HG03045 (cell line): Measurements from ENCODE around the gene MN1.

ENCODE experiments used
- ATAC-seq: cut with Tn5 transposase; IDR thresholded peaks from one replicate; pipeline ENCODE4 v1.9.1; 2021; ENCODE audit warnings: mild to moderate bottlenecking, moderate library complexity; ENCODE audit not compliant: unreplicated experiment

MN1 gene

GRCh38 chr22:27786291-27786932 lies 15.1 kb downstream of the MN1 start:
- ATAC-seq = no peak

GRCh38 chr22:27785831-27786230 lies 15.7 kb downstream of the MN1 start:
- no peak for ATAC-seq

GRCh38 chr22:27784120-27784475 lies 17.5 kb downstream of the MN1 start:
- no peak for ATAC-seq

GRCh38 chr22:27783436-27784119 lies 18.0 kb downstream of the MN1 start:
- ATAC-seq = no peak

- ATAC-seq = no peak
Measured at GRCh38 chr22:27782088-27782487, 19.5 kb downstream of the MN1 start.

DNA sequence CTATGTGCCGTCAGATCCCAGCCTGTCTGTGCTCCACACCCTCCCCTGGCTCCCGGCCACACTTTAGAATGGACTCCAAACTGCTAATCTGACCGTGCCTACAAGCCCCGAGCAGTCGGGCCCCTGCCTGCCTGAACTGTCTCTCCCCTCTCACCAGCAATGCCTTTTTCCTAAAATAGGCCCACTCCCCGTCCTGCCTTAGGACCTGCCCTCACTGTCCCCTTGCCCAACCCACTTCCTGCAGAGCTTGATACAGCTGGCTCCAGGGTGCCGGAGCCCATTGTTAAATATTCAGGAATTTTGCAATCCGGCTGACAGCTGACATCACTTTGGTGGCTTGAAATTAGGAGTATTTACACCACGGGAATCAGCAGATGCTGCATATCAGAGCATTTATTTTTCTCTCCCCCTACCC lies 21.4 kb downstream of the MN1 start:
- ATAC-seq = no peak

- ATAC-seq = no peak
Measured at GRCh38 chr22:27779643-27780042, 21.9 kb downstream of the MN1 start.

- ATAC-seq = no peak
Measured at GRCh38 chr22:27778294-27779090, 23.1 kb downstream of the MN1 start.

- ATAC-seq = no peak
Measured at GRCh38 chr22:27777128-27777527, 24.4 kb downstream of the MN1 start.

DNA sequence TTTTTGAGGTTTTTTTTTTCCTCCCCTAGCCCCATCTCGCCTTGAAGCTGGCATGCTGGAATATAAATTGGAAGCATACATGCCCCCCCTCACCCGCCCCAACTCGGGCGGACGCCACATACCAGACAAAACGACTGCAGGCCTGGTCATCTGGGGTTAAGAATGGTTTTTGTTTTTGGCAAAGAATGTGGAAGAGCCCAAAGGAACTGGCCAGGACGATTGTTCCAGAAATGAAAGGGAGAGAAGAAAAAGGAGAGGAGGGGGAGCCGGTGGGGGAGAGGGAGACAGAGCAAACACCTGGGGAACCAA lies 25.0 kb downstream of the MN1 start:
- no peak for ATAC-seq

DNA sequence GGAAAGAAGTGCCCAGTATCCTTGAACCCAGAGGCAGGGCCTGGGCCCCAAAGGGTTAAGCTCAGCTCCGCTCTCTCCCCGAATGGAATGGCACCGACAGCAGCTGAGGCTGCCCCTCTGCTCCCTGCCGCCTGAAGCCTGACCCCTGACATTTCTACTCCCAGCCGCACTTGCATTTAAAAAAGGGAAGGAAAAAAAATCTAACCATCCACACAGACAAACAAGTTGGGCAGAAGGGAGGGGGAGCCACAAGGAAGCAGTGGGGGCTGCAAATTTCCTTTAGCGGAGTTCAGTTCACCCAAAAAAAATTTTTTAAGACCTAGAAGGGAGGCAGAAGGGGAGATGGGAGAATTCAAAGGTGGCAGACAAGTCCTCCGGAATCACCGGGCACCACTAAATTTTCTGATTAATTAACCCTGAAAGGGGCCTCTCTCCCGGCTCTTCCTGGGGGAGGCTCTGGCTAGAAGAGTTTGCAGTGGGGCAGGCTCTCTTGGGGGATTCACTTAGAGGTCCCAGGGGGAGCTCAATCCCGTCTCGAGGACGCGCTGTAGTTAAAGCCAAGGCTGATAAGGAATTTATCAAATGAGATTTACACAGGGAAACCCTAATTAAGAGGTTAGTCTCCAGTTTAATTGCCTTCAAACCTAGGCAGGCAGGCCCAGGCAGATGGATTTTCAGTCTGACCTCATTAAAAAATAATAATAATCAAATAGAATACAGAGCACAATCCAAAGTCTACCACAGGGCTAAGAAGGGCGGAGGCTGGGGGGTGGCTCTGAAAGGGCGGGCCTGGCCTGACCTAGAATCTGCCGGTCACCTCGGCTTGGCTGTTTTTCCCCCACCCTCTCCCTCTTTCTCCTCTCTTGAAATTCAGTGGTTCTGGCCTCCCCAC lies 25.6 kb downstream of the MN1 start:
- no peak for ATAC-seq

DNA sequence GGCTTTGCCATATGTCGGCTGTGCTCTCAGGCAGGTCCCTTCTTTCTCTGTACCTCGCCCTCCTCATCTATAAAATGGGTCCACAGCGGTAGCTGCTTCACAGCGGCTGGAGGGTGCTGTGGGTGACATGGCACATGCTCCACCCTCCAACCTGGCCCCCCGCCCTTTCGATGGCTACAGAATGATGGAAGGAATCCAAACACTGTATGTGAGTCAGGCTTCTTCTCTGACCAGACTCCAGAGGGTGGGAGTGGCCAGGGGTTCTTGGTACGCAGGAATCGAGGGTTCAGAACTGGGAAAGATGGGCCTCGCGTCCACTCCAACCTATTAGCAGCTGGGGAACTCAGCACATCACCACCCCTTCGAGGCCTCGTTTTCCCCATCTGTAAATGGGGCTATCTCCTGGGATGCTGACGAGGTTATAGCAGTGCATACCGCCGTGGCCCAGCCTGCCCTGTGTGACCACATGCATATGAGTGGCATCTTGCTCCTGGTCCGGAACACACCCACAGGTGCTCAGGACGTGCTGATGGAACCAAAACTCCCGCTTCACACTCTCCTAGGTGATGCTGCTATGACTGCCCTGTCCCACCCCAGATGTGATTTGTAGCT lies 26.4 kb downstream of the MN1 start:
- ATAC-seq = no peak

DNA sequence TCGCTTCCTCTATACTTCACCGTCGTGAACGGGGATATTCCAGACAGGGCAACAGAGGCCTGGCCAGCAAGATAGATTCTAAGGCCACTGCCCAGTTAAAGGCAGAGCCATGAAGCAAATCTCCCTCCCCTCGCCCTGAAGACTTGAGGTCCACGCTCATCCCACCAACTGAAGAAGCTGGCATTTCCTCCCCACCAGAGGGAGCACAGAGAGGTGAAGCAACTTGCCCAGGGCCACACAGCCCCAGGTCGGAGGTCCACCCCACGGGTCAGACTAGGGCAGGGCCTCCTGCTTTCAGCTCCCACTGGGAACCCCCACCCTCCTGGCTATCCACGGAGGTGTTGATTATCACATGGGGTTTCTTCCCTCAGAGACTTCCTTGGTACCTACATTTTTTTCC lies 27.4 kb downstream of the MN1 start:
- ATAC-seq = no peak

DNA sequence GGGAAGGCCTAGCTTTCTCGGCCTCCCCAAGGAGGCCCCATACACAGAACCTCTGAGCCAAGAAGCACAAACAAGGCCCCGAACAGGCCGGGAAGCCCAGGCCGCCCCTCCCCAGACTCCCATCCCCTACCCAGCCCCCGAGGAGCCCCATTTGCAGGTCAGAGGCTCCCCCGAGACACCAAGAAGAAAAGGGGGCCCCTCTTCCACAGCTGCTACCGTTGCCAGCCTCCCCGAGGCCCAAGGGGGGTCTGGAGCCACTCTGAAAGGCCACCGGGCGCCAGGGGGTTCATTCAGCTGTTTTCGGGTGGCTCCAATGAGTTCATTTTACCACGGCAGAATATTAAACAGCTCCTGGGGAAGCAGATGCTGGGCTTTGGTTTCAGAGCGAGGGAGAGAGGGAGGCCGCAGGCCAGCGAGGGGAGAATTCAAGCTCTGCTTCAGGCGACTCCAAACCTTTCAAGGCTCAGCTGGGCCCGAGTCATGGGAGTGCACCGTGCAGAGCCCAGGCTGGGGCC lies 28.5 kb downstream of the MN1 start:
- no peak for ATAC-seq

GRCh38 chr22:27772081-27772983 lies 29.2 kb downstream of the MN1 start:
- no peak for ATAC-seq

GRCh38 chr22:27771637-27772036 lies 29.9 kb downstream of the MN1 start:
- no peak for ATAC-seq

- ATAC-seq = no peak
Measured at GRCh38 chr22:27769012-27769411, 32.5 kb downstream of the MN1 start.

DNA sequence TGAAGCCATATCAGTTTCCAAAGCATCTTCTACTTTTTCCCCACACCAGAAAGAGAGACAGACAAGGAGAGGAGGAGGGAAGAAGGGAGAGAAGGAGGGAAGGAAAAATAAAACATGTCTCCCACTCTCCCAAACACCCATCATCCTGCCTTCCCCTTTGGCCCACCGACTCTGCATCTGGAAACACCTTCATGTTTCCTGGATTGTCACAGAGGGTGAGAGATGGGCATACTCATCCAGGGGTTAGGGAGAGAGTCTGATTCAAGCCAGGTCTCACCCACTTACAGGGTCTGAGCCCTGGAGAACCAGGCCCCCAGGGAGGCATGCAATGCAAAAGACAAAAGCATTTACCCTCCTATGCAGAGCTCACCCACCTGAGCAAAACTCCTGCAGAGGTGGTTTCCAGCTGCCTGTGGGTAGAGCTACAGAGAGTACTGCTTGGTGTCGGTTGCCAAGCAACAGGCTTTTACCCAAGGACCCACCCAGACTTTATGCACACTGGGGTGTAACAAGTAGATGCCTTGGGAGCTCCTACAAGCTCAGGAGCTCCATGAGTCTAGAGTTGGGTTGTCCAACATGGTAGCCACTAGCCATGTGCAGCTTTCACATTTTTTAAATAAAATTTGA lies 33.4 kb downstream of the MN1 start:
- ATAC-seq = no peak

DNA sequence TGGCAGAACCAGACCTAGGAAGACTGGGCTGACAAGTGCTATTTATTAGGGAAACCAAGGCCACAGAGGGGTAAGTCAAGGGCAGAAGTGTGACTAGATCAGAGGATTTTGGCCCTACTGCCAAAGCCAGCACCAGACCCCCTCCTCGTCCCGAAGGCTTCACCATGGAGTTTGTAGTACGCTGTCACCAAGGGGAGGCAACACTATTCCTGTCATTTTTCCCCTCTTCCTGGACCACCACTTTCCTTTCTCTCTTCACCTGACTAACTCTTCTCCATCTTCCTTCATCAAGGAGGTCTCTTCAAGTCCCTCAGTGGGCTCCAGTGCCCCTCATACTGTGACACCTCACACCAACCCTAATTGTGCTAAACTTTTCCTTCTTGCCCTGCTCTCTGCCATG lies 34.9 kb downstream of the MN1 start:
- no peak for ATAC-seq
